Sigmoid colon (tissue), 7 donors: ENCODE data around the gene PALM3. TPM values are rescaled to one million over a fixed set of nuclear protein-coding genes. Genes with fewer than 3 reads are reported as not detected.

Experiments
- DNase-seq: peaks from one replicate; pipeline ENCODE4 v3.0.0-alpha.2; 2019
- H3K27ac ChIP-seq, 4 donors: fragments of 200-600 bp; sonication (generic); one replicate each; pipeline ENCODE4 v1.5.1; 2016 to 2019; ENCODE audit warnings: mild to moderate bottlenecking in 1 of 4
- H3K27me3 ChIP-seq, 3 donors: fragments of 200-600 bp; sonication (generic); one replicate each; pipeline ENCODE4 v1.5.1; 2019; ENCODE audit warnings: mild to moderate bottlenecking in 1 of 3
- H3K36me3 ChIP-seq, 4 donors: fragments of 200-600 bp; sonication (generic); one replicate each; pipeline ENCODE4 v1.5.1; 2016 to 2019
- H3K4me1 ChIP-seq, 4 donors: fragments of 200-600 bp; sonication (generic); one replicate each; pipeline ENCODE4 v1.5.1; 2017 to 2019
- H3K4me3 ChIP-seq, 4 donors: fragments of 200-600 bp; sonication (generic); one replicate each; pipeline ENCODE4 v1.5.1; 2017 to 2019; ENCODE audit warnings: mild to moderate bottlenecking in 2 of 4, moderate library complexity in 1 of 4
- H3K9me3 ChIP-seq, 4 donors: fragments of 200-600 bp in 3 of 4; sonication (generic) in 3 of 4; one replicate each; pipeline versions ENCODE4 v1.5.1 to v1.6.1; 2013 to 2019
- CTCF ChIP-seq, 4 experiments: fragments of 450-650 bp in 3 of 4; fragments of 200-600 bp in 1 of 4; IDR thresholded peaks; one replicate each; pipeline ENCODE4 v1.5.1; 2016 to 2019; ENCODE audit warnings: antibody characterized with exemption in 4 of 4, mild to moderate bottlenecking in 3 of 4, moderate library complexity in 2 of 4
- EP300 ChIP-seq, 4 donors: sonication (generic); formaldehyde crosslinking; IDR thresholded peaks; one replicate each; pipeline ENCODE4 v1.6.1; 2017; ENCODE audit warnings: antibody characterized with exemption in 4 of 4
- POLR2A ChIP-seq, 2 donors: fragments of 450-650 bp; IDR thresholded peaks; one replicate each; pipeline ENCODE4 v1.6.1; 2016; ENCODE audit warnings: antibody characterized with exemption in 2 of 2, mild to moderate bottlenecking in 2 of 2, moderate library complexity in 2 of 2
- POLR2AphosphoS5 ChIP-seq, 4 donors: sonication (generic); formaldehyde crosslinking; IDR thresholded peaks; one replicate each; pipeline ENCODE4 v1.6.1; 2017; ENCODE audit warnings: antibody characterized with exemption in 4 of 4
- WGBS, 2 donors: extraction: QIAGEN DNeasy Blood & Tissue Kit; methylation state at CpG; one replicate each; pipeline ENCODE4 v1.1.7; 2013; 5-methylcytosine and 5-hydroxymethylcytosine counted together
- intact Hi-C: fragments of 100-400 bp; cut with DNase I; formaldehyde crosslinking; loops from one replicate; pipeline ENCODE4 v1.15.1; 2023
- polyA plus RNA-seq, 3 donors: library from polyadenylated mRNA; stranded (reverse); fragments of 200-250 nt; gene quantifications; one replicate each; pipeline ENCODE4 v1.2.3, GENCODE V29; 2013
- total RNA-seq, 4 donors: library from RNA; depleted of rRNA; stranded (reverse); fragments of >200 nt; gene quantifications; one replicate each; pipeline ENCODE4 v1.1.0, GENCODE V29; 2016
- donor health status: healthy with polysubstance abuse.
- donor health status: Bipolar disorder and iron deficiency.
- donor health status: healthy.

The PALM3 gene
- total and polyA plus RNA-seq, 7 donors = 0.41 to 1.5 (median 0.66) TPM; not detected in 4

- Histone ChIP-seq H3K9me3 (no peaks in the 10 kb centered on the region), H3K4me3 (peak overlapping the region in 3 of 4 donors; percentile 31 to 45 (median 42)), H3K4me1 (peaks cover 0 to 16% (median 9%) of the 10 kb centered on the region in 4 donors), H3K27ac (no peak overlapping the region), H3K36me3 (no peaks in the 10 kb centered on the region), H3K27me3 (peaks cover 11 to 52% (median 49%) of the 10 kb centered on the region in 3 donors)
- no peak for TF ChIP-seq POLR2AphosphoS5 (IDR thresholded peaks at IDR 0.05)
- TF ChIP-seq EP300 (IDR thresholded peaks at IDR 0.05) = no peak
- no peak for TF ChIP-seq CTCF (IDR thresholded peaks at IDR 0.05)
- TF ChIP-seq POLR2A (IDR thresholded peaks at IDR 0.05) = no peak
- DNase-seq = no peak
- whole genome bisulfite sequencing, 2 donors = 25 to 38% methylated on average over 19 of the region's 19 CpGs
- intact Hi-C loops = no loop called here
Observed at GRCh38 chr19:14056741-14057356, 5.0 kb downstream of the PALM3 start.

- Histone ChIP-seq H3K27ac (no peak overlapping the region), H3K9me3 (no peaks in the 10 kb centered on the region), H3K27me3 (peaks cover 9 to 45% (median 42%) of the 10 kb centered on the region in 3 donors), H3K4me1 (peaks cover 0 to 16% (median 9%) of the 10 kb centered on the region in 4 donors), H3K36me3 (no peaks in the 10 kb centered on the region), H3K4me3 (no peak overlapping the region)
- DNase-seq = no peak
- TF ChIP-seq POLR2AphosphoS5 (IDR thresholded peaks at IDR 0.05) (no peak), EP300 (IDR thresholded peaks at IDR 0.05) (no peak), CTCF (IDR thresholded peaks at IDR 0.05) (no peak), POLR2A (IDR thresholded peaks at IDR 0.05) (no peak)
- WGBS, 2 donors = 96% methylated on average over 10 of the region's 10 CpGs
- intact Hi-C loops = no loop called here
Observed at GRCh38 chr19:14056069-14056666, 5.7 kb downstream of the PALM3 start.

GRCh38 chr19:14055396-14055795, 6.5 kb downstream of the PALM3 start:
- peaks cover 0 to 16% (median 9%) of the 10 kb centered on the region in 4 donors for H3K4me1 ChIP-seq
- no peak overlapping the region for H3K4me3 ChIP-seq
- TF ChIP-seq EP300 (IDR thresholded peaks at IDR 0.05) (no peak), POLR2AphosphoS5 (IDR thresholded peaks at IDR 0.05) (no peak), POLR2A (IDR thresholded peaks at IDR 0.05) (no peak), CTCF (IDR thresholded peaks at IDR 0.05) (no peak)
- H3K27me3 ChIP-seq = peaks cover 9 to 37% (median 34%) of the 10 kb centered on the region in 3 donors
- H3K9me3 ChIP-seq = no peaks in the 10 kb centered on the region
- DNase-seq = no peak
- H3K36me3 ChIP-seq = no peaks in the 10 kb centered on the region
- H3K27ac ChIP-seq = no peak overlapping the region
- 86 to 91% methylated on average over 3 of the region's 3 CpGs for WGBS, 2 donors
- intact Hi-C loops = no loop called here

- no peaks in the 10 kb centered on the region for H3K9me3 ChIP-seq
- no peak for TF ChIP-seq CTCF (IDR thresholded peaks at IDR 0.05)
- TF ChIP-seq EP300 (IDR thresholded peaks at IDR 0.05) = no peak
- no peak for TF ChIP-seq POLR2A (IDR thresholded peaks at IDR 0.05)
- no peak for TF ChIP-seq POLR2AphosphoS5 (IDR thresholded peaks at IDR 0.05)
- H3K4me3 ChIP-seq = no peak overlapping the region
- no peaks in the 10 kb centered on the region for H3K36me3 ChIP-seq
- no peak for DNase-seq
- WGBS, 2 donors = 54 to 58% methylated on average over 11 of the region's 11 CpGs
- peaks cover 9 to 31% (median 28%) of the 10 kb centered on the region in 3 donors for H3K27me3 ChIP-seq
- intact Hi-C loops = no loop called here
- peaks cover 0 to 16% (median 9%) of the 10 kb centered on the region in 4 donors for H3K4me1 ChIP-seq
- H3K27ac ChIP-seq = no peak overlapping the region
Observed at GRCh38 chr19:14054721-14055120, 7.2 kb downstream of the PALM3 start.
